ENCODE data around the gene PPARG.
"Not testable (repeated sequence)": the region's sequence is repeated elsewhere in the genome, so short reads cannot be mapped to it uniquely, and the experiment has no call there.

PPARG gene

GRCh38 chr3:12288182-12289129, at the start of gene PPARG:
Gene PPARG, plus strand, starts transcription at chr3:12289070. Its CDS starts 90,642 bp downstream, at chr3:12379712.
- no peak for DNase-seq (ENCODE audit: low read depth in 2 of 2, low spot score in 1 of 2)

- DNase-seq (ENCODE audit: low read depth in 2 of 2, low spot score in 1 of 2), result no peak
Observed at GRCh38 chr3:12239301-12239700, 49.6 kb upstream of the PPARG start.

DNA sequence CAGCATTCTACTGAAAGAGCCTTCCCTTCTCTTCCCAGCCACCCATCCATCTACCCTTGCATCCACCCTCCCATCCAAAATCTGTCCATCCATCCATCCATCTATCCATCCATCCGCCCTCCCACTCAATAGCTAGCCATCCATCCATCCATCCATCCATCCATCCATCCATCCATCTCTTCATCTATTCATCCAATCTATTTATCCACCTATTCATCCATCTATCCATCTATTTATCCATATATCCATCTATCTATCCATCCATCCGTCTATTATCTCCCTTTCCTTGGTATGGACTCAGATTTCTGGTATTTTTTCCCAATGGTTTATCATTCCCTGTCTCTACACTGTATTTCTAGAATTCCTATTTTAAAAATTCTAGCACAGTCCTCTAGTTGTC, 46.1 kb upstream of the PPARG start:
- no peak for DNase-seq (ENCODE audit: low read depth in 2 of 2, low spot score in 1 of 2)

- no peak for DNase-seq (ENCODE audit: low read depth in 2 of 2, low spot score in 1 of 2)
Observed at GRCh38 chr3:12246497-12247163, 42.2 kb upstream of the PPARG start.

DNA sequence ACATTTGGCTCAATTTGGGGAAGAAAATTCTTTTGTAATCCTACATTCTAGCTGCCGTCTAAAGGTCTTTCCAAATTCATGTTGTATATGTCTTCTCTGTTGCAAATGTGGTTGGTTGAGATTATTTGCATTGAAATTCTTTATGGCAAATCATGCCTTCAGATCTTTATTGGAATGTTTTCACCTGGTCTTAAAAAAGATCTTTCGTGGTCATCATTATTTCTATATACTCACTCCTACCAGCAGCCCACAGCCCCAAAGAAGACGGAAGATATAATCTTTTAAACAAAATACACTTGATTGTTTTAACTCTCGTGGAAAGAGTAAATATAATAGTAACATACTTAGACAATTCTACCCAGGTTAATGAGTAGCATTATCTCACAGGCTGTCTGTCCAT, 41.5 kb upstream of the PPARG start:
- no peak for DNase-seq (ENCODE audit: low read depth in 2 of 2, low spot score in 1 of 2)

GRCh38 chr3:12249519-12249918, 39.4 kb upstream of the PPARG start:
- no peak for DNase-seq (ENCODE audit: low read depth in 2 of 2, low spot score in 1 of 2)

GRCh38 chr3:12252889-12253288, 36.0 kb upstream of the PPARG start:
- DNase-seq (ENCODE audit: low read depth in 2 of 2, low spot score in 1 of 2), result no peak

DNA sequence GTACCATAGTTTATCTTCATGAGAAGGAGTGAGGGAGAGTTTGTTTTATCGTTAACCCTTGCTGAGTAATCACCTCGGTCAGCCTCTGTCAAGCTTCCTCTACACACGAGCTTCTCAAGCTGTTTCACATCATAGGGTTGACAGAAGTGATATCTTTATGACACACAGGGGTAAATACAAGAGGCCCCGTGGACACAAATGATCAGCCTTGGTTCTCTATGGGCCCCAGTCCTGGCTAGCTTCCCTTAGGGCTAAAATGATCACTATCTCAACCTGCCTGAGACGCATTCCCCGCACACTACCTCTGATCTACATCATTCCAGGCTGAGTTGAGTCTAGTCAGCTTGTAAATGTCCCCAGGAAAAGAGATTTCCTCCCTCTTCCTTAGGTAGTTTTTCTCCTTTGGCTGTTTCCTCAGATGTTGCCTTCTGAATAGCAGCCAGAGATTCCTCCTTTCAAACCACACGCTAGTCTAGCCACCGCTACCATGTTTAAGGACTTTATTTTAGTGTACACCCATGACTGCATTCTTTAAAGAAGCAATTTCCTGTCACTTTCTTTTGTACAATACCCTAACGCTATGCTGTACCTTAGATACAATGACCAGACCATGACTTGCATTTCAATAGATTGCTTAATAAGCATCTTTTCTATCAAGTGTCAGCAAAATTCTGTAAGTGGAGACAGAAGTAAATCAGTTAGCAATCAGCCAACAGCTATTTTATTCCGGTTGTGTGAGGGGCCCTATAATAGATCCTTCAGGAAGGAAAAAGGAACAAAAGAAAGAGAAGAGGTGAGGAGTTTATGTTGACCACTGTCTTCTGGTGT, 35.1 kb upstream of the PPARG start:
- no peak for DNase-seq (ENCODE audit: low read depth in 2 of 2, low spot score in 1 of 2)

- no peak for DNase-seq (ENCODE audit: low read depth in 2 of 2, low spot score in 1 of 2)
Observed at GRCh38 chr3:12255393-12255792, 33.5 kb upstream of the PPARG start.

DNA sequence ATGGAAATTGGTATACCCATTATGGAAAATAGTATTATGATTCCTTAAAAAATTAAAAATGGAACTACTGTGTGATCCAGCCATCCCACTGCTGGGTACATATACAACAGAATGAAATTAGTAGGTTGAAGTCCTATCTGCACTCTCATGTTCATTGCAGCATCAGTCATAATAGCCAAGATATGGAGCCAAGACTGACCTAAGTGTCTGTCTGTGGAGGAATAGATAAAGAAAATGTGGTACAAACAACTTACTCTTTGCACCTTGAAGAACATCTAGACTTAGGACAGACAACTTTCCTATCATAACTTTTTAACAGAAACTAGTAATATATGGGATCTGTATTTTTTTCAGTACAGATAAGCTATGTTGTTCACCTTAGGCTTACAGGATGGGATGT, 30.0 kb upstream of the PPARG start:
- DNase-seq (ENCODE audit: low read depth in 2 of 2, low spot score in 1 of 2), result no peak

DNA sequence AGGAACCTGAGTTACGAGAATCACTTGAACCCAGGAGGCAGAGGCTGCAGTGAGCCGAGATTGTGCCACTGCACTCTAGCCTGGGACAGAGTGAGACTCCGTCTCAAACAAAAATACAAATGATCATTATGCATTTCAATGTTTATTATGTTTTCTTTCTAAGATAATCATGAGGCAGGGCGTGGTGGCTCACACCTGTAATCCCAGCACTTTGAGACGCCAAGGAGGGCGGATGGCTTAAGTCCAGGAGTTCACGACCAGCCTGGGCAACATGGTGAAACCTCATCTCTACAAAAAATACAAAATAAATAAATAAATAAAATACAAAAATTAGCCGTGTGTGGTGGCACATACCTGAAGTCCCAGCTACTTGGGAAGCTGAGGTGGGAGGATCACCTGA, 26.7 kb upstream of the PPARG start:
- not testable (repeated sequence) for DNase-seq (ENCODE audit: low read depth in 2 of 2, low spot score in 1 of 2)

GRCh38 chr3:12265508-12265907, 23.4 kb upstream of the PPARG start:
- DNase-seq (ENCODE audit: low read depth in 2 of 2, low spot score in 1 of 2), result no peak

DNA sequence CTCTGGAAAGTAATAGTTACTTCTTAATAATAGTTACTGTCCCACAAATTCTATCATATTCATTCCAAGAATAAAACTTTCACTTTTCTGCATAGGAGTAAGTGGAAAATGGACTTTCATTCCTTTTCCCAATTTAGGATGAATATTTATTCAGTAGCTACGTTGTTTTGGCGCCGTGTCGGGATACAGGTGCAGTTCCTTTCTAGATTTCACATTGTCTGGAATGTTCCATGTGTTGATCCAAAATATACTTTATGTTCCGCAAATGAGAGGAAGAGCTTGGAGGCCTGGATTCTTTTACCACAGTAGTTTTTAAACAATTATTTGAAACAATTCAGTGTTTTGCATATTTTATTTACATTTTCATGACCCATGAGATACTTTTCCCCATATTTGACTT, 22.8 kb upstream of the PPARG start:
- no peak for DNase-seq (ENCODE audit: low read depth in 2 of 2, low spot score in 1 of 2)

DNA sequence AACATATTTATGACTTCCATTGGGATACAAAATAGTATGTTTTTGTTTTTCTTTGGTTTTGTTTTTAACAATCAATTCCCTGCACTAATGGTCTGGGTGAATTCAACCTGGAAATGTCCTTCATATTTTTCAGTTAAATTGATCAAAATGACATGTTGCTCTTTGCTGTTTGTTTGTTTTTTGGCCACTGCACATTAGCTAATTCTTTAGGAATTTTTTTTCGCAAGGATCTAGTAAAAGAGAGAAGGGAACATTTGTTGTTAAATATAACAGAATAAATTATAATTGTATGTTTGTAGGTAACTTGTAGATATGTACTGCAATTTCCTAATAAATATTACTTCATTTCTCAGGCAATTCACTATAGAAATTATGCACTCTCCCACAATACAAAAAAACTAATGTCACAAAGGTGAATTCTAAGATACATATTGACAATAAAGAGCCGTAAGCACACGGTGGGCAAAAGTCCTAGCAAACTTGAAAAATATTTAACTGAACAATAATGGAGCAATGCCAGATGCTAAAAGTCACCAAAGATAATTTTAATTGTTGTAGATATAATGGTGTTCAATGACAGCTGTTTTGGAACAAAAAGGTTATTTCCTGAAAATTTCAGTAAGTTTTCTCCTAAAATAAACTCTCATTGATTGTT, 21.4 kb upstream of the PPARG start:
- DNase-seq (ENCODE audit: low read depth in 2 of 2, low spot score in 1 of 2), result no peak

DNA sequence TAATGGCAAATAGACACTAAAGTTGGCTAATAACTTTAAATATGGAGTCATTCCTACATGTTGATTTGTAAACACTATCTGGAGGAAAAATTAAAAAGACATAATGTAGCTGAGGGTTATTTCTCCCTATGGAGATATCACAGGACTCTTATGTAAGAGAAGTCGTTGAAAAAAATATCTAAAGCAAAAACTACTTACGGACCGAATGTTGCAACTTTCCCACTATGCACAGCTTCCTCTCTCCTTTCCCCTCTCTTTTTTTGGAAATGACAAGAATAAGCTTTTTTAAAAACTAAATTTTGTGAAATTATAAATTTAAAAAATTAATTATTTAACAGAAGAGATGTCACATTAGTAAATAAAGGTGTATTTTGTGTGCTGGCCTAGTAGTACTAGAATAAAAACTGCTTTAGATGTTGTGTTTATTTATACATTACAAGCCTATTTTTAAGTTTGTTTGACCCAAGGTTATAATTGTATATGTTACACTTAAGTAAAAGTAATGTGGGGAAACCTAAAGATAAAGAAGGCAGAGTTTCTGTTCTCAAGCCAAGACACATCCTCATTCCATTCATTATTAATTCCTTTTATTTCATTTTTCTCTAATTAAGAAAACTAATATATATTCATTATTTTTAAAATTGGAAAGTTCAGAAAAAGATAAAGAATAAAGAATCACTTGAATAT, 20.7 kb upstream of the PPARG start:
- DNase-seq (ENCODE audit: low read depth in 2 of 2, low spot score in 1 of 2), result no peak

DNA sequence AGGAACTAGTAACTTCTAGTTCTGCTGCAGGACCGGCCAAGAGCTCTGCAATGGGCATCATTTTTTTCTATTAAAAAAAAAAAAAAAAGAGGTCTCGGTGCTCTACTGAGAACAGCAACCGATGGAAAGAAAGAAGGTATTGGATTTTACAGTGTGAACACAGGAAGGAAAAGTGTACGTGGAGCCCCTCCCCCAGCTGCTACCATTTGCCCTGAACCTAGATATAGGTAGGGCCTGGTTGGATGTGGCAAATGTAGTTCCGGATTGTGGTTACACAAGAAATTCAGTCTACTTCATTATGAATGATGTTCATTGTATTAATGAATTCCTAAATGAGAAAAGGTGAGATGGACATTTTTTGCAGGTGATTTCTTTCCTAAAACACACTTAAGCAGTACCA, 17.9 kb upstream of the PPARG start:
- no peak for DNase-seq (ENCODE audit: low read depth in 2 of 2, low spot score in 1 of 2)

DNA sequence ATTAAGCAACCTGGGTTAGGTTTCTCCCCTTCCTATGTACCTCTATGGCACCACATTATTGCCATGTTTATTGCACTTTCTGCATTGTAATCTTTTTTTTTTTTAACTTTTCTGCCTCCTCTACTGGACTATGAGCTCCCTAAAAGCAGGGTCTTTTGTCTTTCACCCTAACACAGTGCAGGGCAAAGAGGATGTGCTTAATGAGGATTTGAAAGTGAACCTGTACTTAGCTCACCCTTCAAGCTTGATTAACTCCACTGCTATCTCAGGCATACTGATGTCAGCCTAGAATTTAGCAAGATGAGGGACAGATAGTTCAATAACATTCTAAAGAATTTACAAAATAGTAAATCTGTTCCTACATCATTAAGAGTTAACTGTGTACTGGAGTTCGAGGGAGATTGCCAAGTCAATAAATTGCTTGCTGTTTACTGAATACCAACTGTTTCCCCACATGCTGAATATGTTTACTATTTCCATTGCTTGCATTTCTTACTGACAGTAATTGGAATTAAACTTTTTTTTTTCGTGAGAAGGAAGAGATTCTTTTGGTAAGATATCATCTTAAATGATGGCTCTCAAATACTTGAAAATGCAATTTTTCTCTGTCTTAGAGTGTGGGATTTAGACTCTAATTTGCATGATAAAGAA, 15.7 kb upstream of the PPARG start:
- DNase-seq (ENCODE audit: low read depth in 2 of 2, low spot score in 1 of 2), result no peak

DNA sequence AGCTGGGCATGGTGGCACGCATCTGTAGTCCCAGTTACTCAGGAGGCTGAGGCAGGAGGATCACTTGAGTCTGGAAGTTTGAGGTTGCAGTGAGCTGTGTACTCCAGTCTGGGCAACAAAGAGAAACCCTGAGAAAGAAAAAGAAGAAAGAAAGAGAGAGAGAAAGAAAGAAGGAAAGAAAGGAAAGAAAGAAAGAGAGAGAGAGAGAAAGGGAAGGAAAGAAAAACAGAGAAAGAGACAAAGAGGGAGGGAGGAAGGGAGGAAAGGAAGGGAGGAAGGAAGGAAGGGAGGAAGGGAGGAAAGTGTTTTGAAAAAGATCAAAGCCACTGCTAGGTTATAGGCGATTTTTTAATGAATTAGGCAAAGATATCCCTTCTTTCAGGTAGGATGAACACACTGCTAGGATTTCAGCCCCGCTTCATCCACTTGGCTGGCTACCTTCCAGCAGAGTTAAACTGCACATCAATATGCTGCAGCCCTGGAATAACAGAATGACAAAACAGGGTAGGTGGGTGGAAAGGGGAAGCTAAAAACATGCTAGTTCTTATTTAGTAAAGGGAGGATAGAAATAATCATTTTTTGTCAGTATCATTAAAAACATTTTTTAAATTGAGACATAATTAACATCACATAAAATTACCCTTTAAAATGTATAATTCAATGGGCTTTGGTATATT, 12.8 kb upstream of the PPARG start:
- DNase-seq (ENCODE audit: low read depth in 2 of 2, low spot score in 1 of 2), result no peak

DNA sequence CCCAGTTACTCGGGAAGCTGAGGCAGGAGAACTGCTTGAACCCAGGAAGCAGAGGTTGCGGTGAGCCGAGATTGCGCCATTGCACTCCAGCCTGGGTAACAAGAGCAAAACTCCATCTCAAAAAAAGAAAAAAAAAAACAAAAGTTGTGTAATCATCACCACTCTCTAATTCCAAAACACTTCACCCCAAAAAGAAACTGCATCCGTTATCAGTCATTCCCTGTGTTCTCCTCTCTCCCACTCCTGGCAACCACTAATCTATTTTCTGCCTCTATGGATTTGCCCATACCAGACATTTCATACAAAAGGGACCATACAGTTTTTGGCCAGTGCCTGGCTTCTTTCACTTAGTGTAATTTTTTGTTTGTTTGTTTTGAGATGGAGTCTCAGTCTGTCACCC, 12.0 kb upstream of the PPARG start:
- not testable (repeated sequence) for DNase-seq (ENCODE audit: low read depth in 2 of 2, low spot score in 1 of 2)

Measured in stimulated activated CD8-positive, alpha-beta memory T cell treated with anti-CD3 and anti-CD28 coated beads, Interleukin-4, amount 100 ng/mL, for 4 hours (primary cell).